ENCODE results near the gene GLT6D1.

The GLT6D1 gene

GRCh38 chr9:135590486-135591079 lies 48.8 kb downstream of the GLT6D1 start:
- Mint-ChIP-seq H3K27ac (no peak overlapping the region), H3K27me3 (peaks cover 18% of the 10 kb centered on the region), H3K36me3 (ENCODE audit: low read depth) (no peaks in the 10 kb centered on the region), H3K4me3 (no peak overlapping the region), H3K4me1 (ENCODE audit: low read depth) (no peaks in the 10 kb centered on the region), H3K9me3 (no peaks in the 10 kb centered on the region)

GRCh38 chr9:135589596-135590485 lies 49.5 kb downstream of the GLT6D1 start:
- Mint-ChIP-seq H3K27me3 (peaks cover 13% of the 10 kb centered on the region), H3K4me3 (no peak overlapping the region), H3K27ac (no peak overlapping the region), H3K36me3 (ENCODE audit: low read depth) (no peaks in the 10 kb centered on the region), H3K9me3 (no peaks in the 10 kb centered on the region), H3K4me1 (ENCODE audit: low read depth) (no peaks in the 10 kb centered on the region)

GRCh38 chr9:135588886-135589595 lies 50.3 kb downstream of the GLT6D1 start:
- Mint-ChIP-seq H3K4me3 (no peak overlapping the region), H3K9me3 (no peaks in the 10 kb centered on the region), H3K4me1 (ENCODE audit: low read depth) (no peaks in the 10 kb centered on the region), H3K36me3 (ENCODE audit: low read depth) (no peaks in the 10 kb centered on the region), H3K27ac (no peak overlapping the region), H3K27me3 (peaks cover 11% of the 10 kb centered on the region)

GRCh38 chr9:135588371-135588770 lies 51.0 kb downstream of the GLT6D1 start:
- Mint-ChIP-seq H3K9me3 (no peaks in the 10 kb centered on the region), H3K4me3 (no peak overlapping the region), H3K36me3 (ENCODE audit: low read depth) (no peaks in the 10 kb centered on the region), H3K4me1 (ENCODE audit: low read depth) (no peaks in the 10 kb centered on the region), H3K27ac (no peak overlapping the region), H3K27me3 (peaks cover 6% of the 10 kb centered on the region)

GRCh38 chr9:135587658-135588057 lies 51.7 kb downstream of the GLT6D1 start:
- no peak overlapping the region for H3K4me3 Mint-ChIP-seq
- no peaks in the 10 kb centered on the region for H3K4me1 Mint-ChIP-seq (ENCODE audit: low read depth)
- no peak overlapping the region for H3K27ac Mint-ChIP-seq
- H3K9me3 Mint-ChIP-seq, result no peaks in the 10 kb centered on the region
- H3K27me3 Mint-ChIP-seq, result peaks cover 4% of the 10 kb centered on the region
- no peaks in the 10 kb centered on the region for H3K36me3 Mint-ChIP-seq (ENCODE audit: low read depth)

- H3K9me3 Mint-ChIP-seq, result no peaks in the 10 kb centered on the region
- H3K27me3 Mint-ChIP-seq, result peaks cover 10% of the 10 kb centered on the region
- H3K4me3 Mint-ChIP-seq, result no peak overlapping the region
- H3K27ac Mint-ChIP-seq, result no peak overlapping the region
- no peaks in the 10 kb centered on the region for H3K36me3 Mint-ChIP-seq (ENCODE audit: low read depth)
- no peaks in the 10 kb centered on the region for H3K4me1 Mint-ChIP-seq (ENCODE audit: low read depth)
These were observed 52.7 kb downstream of the GLT6D1 start for GRCh38 chr9:135586601-135587109.

GRCh38 chr9:135584934-135585333 lies 54.4 kb downstream of the GLT6D1 start:
- no peaks in the 10 kb centered on the region for H3K4me1 Mint-ChIP-seq (ENCODE audit: low read depth)
- no peaks in the 10 kb centered on the region for H3K9me3 Mint-ChIP-seq
- H3K27ac Mint-ChIP-seq, result no peak overlapping the region
- H3K27me3 Mint-ChIP-seq, result peaks cover 7% of the 10 kb centered on the region
- H3K4me3 Mint-ChIP-seq, result no peak overlapping the region
- H3K36me3 Mint-ChIP-seq (ENCODE audit: low read depth), result no peaks in the 10 kb centered on the region

- Mint-ChIP-seq H3K9me3 (no peaks in the 10 kb centered on the region), H3K4me3 (no peak overlapping the region), H3K36me3 (ENCODE audit: low read depth) (no peaks in the 10 kb centered on the region), H3K27me3 (peaks cover 7% of the 10 kb centered on the region), H3K4me1 (ENCODE audit: low read depth) (no peaks in the 10 kb centered on the region), H3K27ac (no peak overlapping the region)
These were observed 55.0 kb downstream of the GLT6D1 start for GRCh38 chr9:135584371-135584770.

- no peak overlapping the region for H3K4me3 Mint-ChIP-seq
- H3K9me3 Mint-ChIP-seq, result no peaks in the 10 kb centered on the region
- H3K27me3 Mint-ChIP-seq, result peaks cover 7% of the 10 kb centered on the region
- no peak overlapping the region for H3K27ac Mint-ChIP-seq
- no peaks in the 10 kb centered on the region for H3K36me3 Mint-ChIP-seq (ENCODE audit: low read depth)
- H3K4me1 Mint-ChIP-seq (ENCODE audit: low read depth), result no peaks in the 10 kb centered on the region
These were observed 55.7 kb downstream of the GLT6D1 start for GRCh38 chr9:135583688-135584011.

GRCh38 chr9:135582966-135583687 lies 56.2 kb downstream of the GLT6D1 start:
- Mint-ChIP-seq H3K27me3 (peaks cover 7% of the 10 kb centered on the region), H3K27ac (no peak overlapping the region), H3K4me3 (no peak overlapping the region), H3K36me3 (ENCODE audit: low read depth) (no peaks in the 10 kb centered on the region), H3K4me1 (ENCODE audit: low read depth) (no peaks in the 10 kb centered on the region), H3K9me3 (no peaks in the 10 kb centered on the region)

GRCh38 chr9:135582541-135582940 lies 56.8 kb downstream of the GLT6D1 start:
- H3K36me3 Mint-ChIP-seq (ENCODE audit: low read depth), result no peaks in the 10 kb centered on the region
- H3K27ac Mint-ChIP-seq, result no peak overlapping the region
- H3K27me3 Mint-ChIP-seq, result peaks cover 7% of the 10 kb centered on the region
- no peaks in the 10 kb centered on the region for H3K4me1 Mint-ChIP-seq (ENCODE audit: low read depth)
- H3K4me3 Mint-ChIP-seq, result no peak overlapping the region
- H3K9me3 Mint-ChIP-seq, result no peaks in the 10 kb centered on the region

GRCh38 chr9:135581636-135582426 lies 57.5 kb downstream of the GLT6D1 start:
- Mint-ChIP-seq H3K27ac (no peak overlapping the region), H3K9me3 (no peaks in the 10 kb centered on the region), H3K4me1 (ENCODE audit: low read depth) (no peaks in the 10 kb centered on the region), H3K4me3 (no peak overlapping the region), H3K36me3 (ENCODE audit: low read depth) (no peaks in the 10 kb centered on the region), H3K27me3 (peaks cover 7% of the 10 kb centered on the region)

- H3K36me3 Mint-ChIP-seq (ENCODE audit: low read depth), result no peaks in the 10 kb centered on the region
- H3K27me3 Mint-ChIP-seq, result peaks cover 7% of the 10 kb centered on the region
- H3K27ac Mint-ChIP-seq, result no peak overlapping the region
These were observed 58.5 kb downstream of the GLT6D1 start for GRCh38 chr9:135580664-135581380.

More at GRCh38 chr9:135580664-135581380, 58.5 kb downstream of the GLT6D1 start:
- H3K4me1 Mint-ChIP-seq (ENCODE audit: low read depth), result no peaks in the 10 kb centered on the region
- H3K9me3 Mint-ChIP-seq, result no peaks in the 10 kb centered on the region
- no peak overlapping the region for H3K4me3 Mint-ChIP-seq
